SJCRH30 (cell line): Measurements from ENCODE around the gene NUBP2. TPM values are rescaled to one million over a fixed set of nuclear protein-coding genes. Genes with fewer than 3 reads are reported as not detected.

ENCODE experiments used
- DNase-seq, 2 experiments: peaks; one replicate each; pipeline ENCODE4 v3.0.0-alpha.2; 2015 to 2020
- H3K27ac ChIP-seq: fragments of 250-450 bp; sonication (Bioruptor Pico); 2 replicates; pipeline ENCODE4 v1.5.1; 2020; ENCODE audit warnings: mild to moderate bottlenecking, moderate library complexity
- H3K27me3 ChIP-seq: fragments of 250-450 bp; sonication (Bioruptor Pico); 2 replicates; pipeline ENCODE4 v1.5.1; 2020; ENCODE audit warnings: mild to moderate bottlenecking, moderate library complexity
- H3K36me3 ChIP-seq: fragments of 250-450 bp; sonication (Bioruptor Pico); 2 replicates; pipeline ENCODE4 v1.5.1; 2020; ENCODE audit warnings: mild to moderate bottlenecking, moderate library complexity
- H3K4me1 ChIP-seq: fragments of 250-450 bp; sonication (Bioruptor Pico); 2 replicates; pipeline ENCODE4 v1.5.1; 2020; ENCODE audit warnings: mild to moderate bottlenecking, moderate library complexity
- H3K4me3 ChIP-seq: fragments of 250-450 bp; sonication (Bioruptor Pico); 2 replicates; pipeline ENCODE4 v1.5.1; 2020; ENCODE audit warnings: mild to moderate bottlenecking, moderate library complexity
- H3K9me3 ChIP-seq: fragments of 250-450 bp; sonication (Bioruptor Pico); replicated peaks from 2 replicates; pipeline ENCODE4 v1.5.1; 2020; ENCODE audit warnings: mild to moderate bottlenecking, moderate library complexity
- total RNA-seq: library from RNA; depleted of rRNA; stranded (reverse); fragments of >200 nt; shearing (Covaris generic); gene quantifications from 2 replicates; pipeline ENCODE4 v1.2.3, GENCODE V29; 2014

NUBP2 gene
- total RNA-seq, 1 experiment from 2014 or later: 45.0 TPM

GRCh38 chr16:1773703-1774447 lies 8.9 kb upstream of the NUBP2 start:
- Histone ChIP-seq H3K27ac (peak overlapping the region; percentile 71), H3K4me1 (peaks cover 6% of the 10 kb centered on the region; the same call in 1 of the 2 replicates), H3K36me3 (peaks cover 8% of the 10 kb centered on the region; the same call in 1 of the 2 replicates), H3K4me3 (peak overlapping the region; percentile 97), H3K9me3 (no peaks in the 10 kb centered on the region), H3K27me3 (no peaks in the 10 kb centered on the region)
- peak in 1 of 2 experiments; percentile 33 for DNase-seq

DNA sequence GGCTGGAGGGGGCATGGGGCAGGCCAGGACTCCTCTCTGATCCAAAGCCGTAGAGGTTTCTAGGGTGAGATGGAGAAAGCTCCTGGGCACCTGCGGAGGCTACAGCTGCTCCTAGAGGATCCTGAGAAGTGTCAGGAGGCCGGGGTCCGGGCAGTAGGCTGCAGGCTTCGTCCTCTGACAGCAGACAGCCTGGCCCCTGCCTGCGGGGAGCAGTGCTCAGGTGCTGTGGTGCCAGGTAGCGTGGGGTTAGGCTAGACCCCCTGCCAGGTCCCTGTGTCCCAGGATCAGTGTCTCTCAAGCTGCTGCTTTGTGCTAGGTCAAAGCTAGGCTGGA lies 8.3 kb upstream of the NUBP2 start:
- H3K36me3 ChIP-seq: peaks cover 8% of the 10 kb centered on the region; the same call in 1 of the 2 replicates
- H3K9me3 ChIP-seq: no peaks in the 10 kb centered on the region
- peak overlapping the region; percentile 97 for H3K4me3 ChIP-seq
- H3K4me1 ChIP-seq: peaks cover 6% of the 10 kb centered on the region; the same call in 1 of the 2 replicates
- H3K27me3 ChIP-seq: no peaks in the 10 kb centered on the region
- no peak overlapping the region for H3K27ac ChIP-seq
- no peak for DNase-seq

DNA sequence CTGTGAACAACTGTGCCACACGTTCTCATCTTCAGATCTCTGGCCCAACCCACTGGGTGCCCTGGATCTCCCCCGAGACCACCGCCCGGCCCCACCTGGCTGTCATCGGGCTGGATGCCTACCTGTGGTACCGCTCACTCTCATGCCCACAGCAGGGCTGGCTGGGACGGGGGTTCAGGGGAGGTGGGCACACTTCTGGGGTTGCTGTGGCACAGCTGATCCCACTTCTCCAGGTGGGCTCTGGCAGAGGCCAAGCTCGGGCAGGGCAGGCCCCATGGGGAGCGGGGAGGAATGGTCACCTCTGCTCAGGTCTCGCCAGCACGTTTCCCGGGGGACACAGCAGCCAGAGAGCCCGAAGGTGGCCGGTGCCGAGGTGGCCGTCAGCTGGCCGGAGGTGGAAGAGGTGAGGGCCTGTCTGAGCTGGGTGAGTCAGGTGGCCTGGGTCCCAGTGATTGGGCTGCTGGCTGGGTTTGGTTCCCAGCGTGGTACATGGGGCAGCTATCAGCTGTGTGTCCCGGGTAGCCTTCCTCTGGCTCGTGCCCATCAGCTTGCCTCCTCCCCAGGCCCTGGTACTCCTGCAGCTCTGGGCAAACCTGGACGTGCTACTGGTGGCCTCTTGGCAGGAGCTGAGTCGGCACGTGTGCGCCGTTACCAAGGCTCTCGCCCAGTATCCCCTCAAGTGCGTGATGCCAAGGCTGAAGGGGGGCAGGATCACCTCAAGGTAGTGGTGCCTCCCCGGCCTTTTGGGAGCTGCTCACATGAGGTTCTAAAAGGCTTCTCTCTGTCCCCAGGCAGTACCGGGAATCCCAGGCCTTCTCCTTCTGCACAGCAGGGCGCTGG lies 7.5 kb upstream of the NUBP2 start:
- Histone ChIP-seq H3K4me3 (no peak overlapping the region), H3K36me3 (peaks cover 6% of the 10 kb centered on the region; the same call in 1 of the 2 replicates), H3K27me3 (no peaks in the 10 kb centered on the region), H3K9me3 (no peaks in the 10 kb centered on the region), H3K4me1 (peaks cover 6% of the 10 kb centered on the region; the same call in 1 of the 2 replicates), H3K27ac (no peak overlapping the region)
- DNase-seq: no peak

DNA sequence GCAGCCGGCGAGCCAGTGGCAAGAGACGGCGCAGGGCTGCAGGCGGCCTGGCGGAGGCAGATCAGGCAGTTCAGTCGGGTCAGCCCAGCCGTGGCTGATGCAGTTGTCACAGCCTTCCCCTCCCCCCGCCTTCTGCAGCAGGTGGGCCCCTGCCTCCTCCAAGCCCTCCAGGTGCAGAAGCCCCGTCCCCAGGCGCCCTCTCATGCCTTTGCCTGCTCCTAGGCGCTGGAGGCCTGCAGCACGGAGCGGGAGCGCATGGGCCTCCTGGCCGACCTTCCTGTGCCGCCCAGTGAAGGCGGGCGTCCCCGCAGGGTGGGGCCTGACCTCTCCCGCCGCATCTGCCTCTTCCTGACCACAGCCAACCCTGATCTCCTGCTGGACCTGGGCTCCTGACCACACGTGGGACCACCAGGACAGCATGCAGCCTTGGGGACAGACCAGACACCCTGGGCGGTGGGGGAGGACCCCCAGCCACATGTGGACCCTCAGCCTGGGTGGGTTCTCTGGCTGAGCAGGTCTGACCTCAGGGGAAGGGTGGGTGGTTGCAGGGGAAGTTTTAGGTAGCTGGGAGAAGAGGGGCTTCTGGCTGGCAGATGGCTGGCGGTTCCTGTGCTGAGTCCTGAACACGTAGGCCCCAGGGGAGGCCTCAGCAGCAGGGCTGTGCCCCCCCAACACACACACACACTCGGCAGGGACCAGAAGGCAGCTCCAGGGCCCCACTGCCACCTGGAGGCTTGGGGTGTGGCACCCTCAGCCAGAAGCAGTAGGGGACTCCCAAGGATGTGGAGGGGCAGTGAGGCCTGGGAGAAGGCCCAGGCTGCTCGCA lies 6.7 kb upstream of the NUBP2 start:
- no peak for DNase-seq
- Histone ChIP-seq H3K27ac (no peak overlapping the region), H3K4me1 (peaks cover 6% of the 10 kb centered on the region; the same call in 1 of the 2 replicates), H3K9me3 (no peaks in the 10 kb centered on the region), H3K36me3 (no peaks in the 10 kb centered on the region), H3K27me3 (no peaks in the 10 kb centered on the region), H3K4me3 (no peak overlapping the region)

- no peaks in the 10 kb centered on the region for H3K36me3 ChIP-seq
- peaks cover 6% of the 10 kb centered on the region; the same call in 1 of the 2 replicates for H3K4me1 ChIP-seq
- H3K9me3 ChIP-seq: no peaks in the 10 kb centered on the region
- no peak for DNase-seq
- no peak overlapping the region for H3K27ac ChIP-seq
- no peak overlapping the region for H3K4me3 ChIP-seq
- no peaks in the 10 kb centered on the region for H3K27me3 ChIP-seq
Observed at GRCh38 chr16:1776672-1776955, 6.1 kb upstream of the NUBP2 start.

DNA sequence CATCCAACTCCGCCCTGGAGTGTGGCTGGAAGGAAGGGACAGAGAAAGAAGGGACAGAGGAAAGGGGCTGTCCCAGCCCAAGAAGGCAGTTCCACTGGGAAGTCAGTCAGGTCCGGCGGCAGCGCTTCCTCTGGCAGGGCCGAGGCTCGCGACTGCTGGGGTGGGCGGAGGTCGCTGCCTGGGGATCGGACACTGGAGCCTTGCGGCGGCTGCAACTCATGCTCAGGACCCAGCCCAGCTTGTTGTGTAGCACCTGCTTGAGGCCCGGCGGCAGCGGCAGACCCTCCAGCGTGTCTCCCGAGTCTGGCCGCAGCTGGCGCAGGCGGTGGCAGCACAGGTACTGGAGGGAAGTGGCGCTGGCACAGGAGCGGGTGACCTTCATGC lies 5.8 kb upstream of the NUBP2 start:
- DNase-seq: no peak
- peaks cover 6% of the 10 kb centered on the region; the same call in 1 of the 2 replicates for H3K4me1 ChIP-seq
- no peak overlapping the region for H3K4me3 ChIP-seq
- H3K36me3 ChIP-seq: no peaks in the 10 kb centered on the region
- no peaks in the 10 kb centered on the region for H3K9me3 ChIP-seq
- no peaks in the 10 kb centered on the region for H3K27me3 ChIP-seq
- H3K27ac ChIP-seq: no peak overlapping the region

- Histone ChIP-seq H3K9me3 (no peaks in the 10 kb centered on the region), H3K4me1 (peaks cover 6% of the 10 kb centered on the region; the same call in 1 of the 2 replicates), H3K4me3 (no peak overlapping the region), H3K36me3 (no peaks in the 10 kb centered on the region), H3K27ac (no peak overlapping the region), H3K27me3 (no peaks in the 10 kb centered on the region)
- DNase-seq: no peak
Observed at GRCh38 chr16:1777375-1778199, 5.2 kb upstream of the NUBP2 start.

- Histone ChIP-seq H3K9me3 (no peaks in the 10 kb centered on the region), H3K27me3 (no peaks in the 10 kb centered on the region), H3K4me1 (peaks cover 6% of the 10 kb centered on the region; the same call in 1 of the 2 replicates), H3K36me3 (no peaks in the 10 kb centered on the region), H3K27ac (no peak overlapping the region), H3K4me3 (no peak overlapping the region)
- no peak for DNase-seq
Observed at GRCh38 chr16:1778200-1779179, 4.3 kb upstream of the NUBP2 start.

GRCh38 chr16:1779234-1779701 lies 3.5 kb upstream of the NUBP2 start:
- Histone ChIP-seq H3K9me3 (no peaks in the 10 kb centered on the region), H3K4me3 (no peak overlapping the region), H3K27me3 (no peaks in the 10 kb centered on the region), H3K36me3 (no peaks in the 10 kb centered on the region), H3K27ac (no peak overlapping the region), H3K4me1 (peaks cover 2% of the 10 kb centered on the region; the same call in 1 of the 2 replicates)
- no peak for DNase-seq

DNA sequence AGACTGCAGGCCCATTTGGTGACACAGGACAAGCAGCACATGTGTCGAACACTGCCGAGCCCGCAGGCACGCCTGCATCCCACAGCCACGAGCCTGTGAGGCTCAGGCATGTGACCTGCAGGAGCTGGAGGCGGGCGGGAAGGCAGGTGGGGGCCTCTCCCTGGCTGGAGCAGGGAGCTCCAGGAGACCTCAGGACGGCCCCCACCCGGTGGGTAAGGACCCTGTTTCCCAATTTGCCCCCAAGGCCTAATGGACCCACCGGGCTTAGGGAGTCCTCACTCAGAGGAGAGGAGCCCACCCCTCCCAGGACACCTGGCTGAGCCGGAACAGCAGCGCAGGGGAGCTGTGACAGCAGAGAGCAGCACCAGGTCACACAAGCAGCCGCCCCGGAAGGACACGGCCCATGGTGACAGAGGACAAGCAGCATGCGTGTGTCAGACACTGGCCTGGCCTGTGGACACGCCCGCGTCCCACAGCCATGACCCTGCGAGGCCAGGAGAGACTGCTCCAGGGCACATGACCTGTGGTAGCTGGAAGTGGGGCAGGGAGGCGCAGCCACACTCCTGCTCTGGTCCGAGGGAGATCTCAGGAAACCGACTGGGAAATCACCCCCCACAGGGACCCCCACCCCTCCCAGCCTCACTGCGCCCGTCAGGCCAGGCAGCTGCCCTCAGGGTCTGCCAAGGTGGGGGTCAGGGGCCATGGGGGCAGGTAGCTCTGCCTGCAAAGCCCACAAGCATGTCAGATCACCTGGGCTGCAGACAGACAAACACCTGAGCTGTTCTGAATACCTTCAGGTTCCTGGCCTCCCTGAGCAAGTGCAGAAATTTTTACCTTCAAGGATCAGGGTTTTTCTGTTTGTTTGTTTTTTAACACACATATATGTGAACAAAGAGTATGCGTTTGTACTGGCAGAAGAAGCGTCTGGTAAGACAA lies 2.8 kb upstream of the NUBP2 start:
- Histone ChIP-seq H3K36me3 (no peaks in the 10 kb centered on the region), H3K4me1 (no peaks in the 10 kb centered on the region), H3K27ac (no peak overlapping the region), H3K27me3 (no peaks in the 10 kb centered on the region), H3K4me3 (no peak overlapping the region), H3K9me3 (no peaks in the 10 kb centered on the region)
- DNase-seq: no peak

DNA sequence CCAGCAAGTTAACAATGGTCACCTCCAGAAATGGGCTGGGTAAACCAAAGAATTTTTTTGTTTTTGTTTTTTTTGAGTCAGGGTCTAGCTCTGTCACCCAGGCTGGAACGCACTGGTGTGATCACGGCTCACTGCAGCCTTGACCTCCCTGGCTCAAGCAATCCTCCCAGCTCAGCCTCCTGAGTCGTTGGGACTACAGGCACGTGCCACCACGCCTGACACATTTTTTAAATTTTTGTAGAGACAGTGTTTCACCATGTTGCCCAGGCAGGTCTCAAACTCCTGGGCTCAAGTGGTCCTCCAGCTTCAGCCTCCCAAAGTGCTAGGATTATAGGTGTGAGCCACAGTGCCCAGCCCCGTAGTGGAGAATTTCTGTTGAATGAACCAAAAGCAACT lies 2.1 kb upstream of the NUBP2 start:
- Histone ChIP-seq H3K36me3 (no peaks in the 10 kb centered on the region), H3K9me3 (no peaks in the 10 kb centered on the region), H3K27me3 (no peaks in the 10 kb centered on the region), H3K27ac (no peak overlapping the region), H3K4me1 (no peaks in the 10 kb centered on the region), H3K4me3 (no peak overlapping the region)
- no peak for DNase-seq

DNA sequence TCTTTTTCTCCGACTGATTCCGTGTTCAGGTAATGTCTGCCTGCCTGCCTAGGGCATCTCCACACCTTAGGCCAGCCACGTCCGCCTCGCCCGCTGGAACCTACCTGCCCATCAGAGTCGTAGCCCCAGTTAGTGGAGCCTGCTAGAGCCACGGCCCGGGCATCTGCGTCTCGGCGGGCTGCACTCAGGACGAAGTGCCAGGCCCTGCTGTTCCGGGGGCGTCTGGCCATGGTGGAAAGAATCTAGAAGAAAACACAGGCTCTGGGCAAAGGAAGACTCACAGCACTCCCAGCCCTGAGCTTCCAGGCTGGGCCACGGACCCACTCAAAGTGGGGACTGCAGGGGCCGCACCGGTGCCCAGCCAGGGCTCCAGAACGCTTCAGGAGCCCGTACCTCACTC lies 1.5 kb upstream of the NUBP2 start:
- Histone ChIP-seq H3K27ac (no peak overlapping the region), H3K4me3 (peak overlapping the region; percentile 89; the same call in 1 of the 2 replicates), H3K27me3 (no peaks in the 10 kb centered on the region), H3K36me3 (no peaks in the 10 kb centered on the region; the same call in 1 of the 2 replicates), H3K4me1 (no peaks in the 10 kb centered on the region), H3K9me3 (no peaks in the 10 kb centered on the region)
- DNase-seq: no peak
